ENCODE data around the gene SPC24.

GRCh38 chr19:11116507-11116906 lies 39.1 kb downstream of the SPC24 start:
- TF ChIP-seq POLR2AphosphoS5 (IDR thresholded peaks at IDR 0.05) = no peak
- no peak for TF ChIP-seq POLR2A (IDR thresholded peaks at IDR 0.05; ENCODE audit: low read depth)
